Muscle of leg (tissue), 11 donors: ENCODE data around the gene AKAP13. TPM values are rescaled to one million over a fixed set of nuclear protein-coding genes. Genes with fewer than 3 reads are reported as not detected.

Experiments used
- DNase-seq: peaks from one replicate; pipeline ENCODE4 v3.0.0; 2013
- H3K27ac ChIP-seq: one replicate; pipeline ENCODE4 v1.5.1; 2013; ENCODE audit warnings: mild to moderate bottlenecking, low read length, control low read depth
- H3K27me3 ChIP-seq: one replicate; pipeline ENCODE4 v1.6.1; 2013; ENCODE audit warnings: low read length; ENCODE audit not compliant: control insufficient read depth, insufficient read depth
- H3K36me3 ChIP-seq: one replicate; pipeline ENCODE4 v1.6.1; 2013; ENCODE audit warnings: low read length; ENCODE audit not compliant: control insufficient read depth, insufficient read depth
- H3K4me1 ChIP-seq: one replicate; pipeline ENCODE4 v1.6.1; 2013; ENCODE audit warnings: low read length; ENCODE audit not compliant: control insufficient read depth, insufficient read depth
- H3K4me3 ChIP-seq: one replicate; pipeline ENCODE4 v1.5.1; 2013; ENCODE audit warnings: low read length, control low read depth
- H3K9me3 ChIP-seq: replicated peaks from 2 replicates; pipeline ENCODE4 v1.6.1; 2013; ENCODE audit warnings: low read depth, low read length; ENCODE audit not compliant: control insufficient read depth
- WGBS: methylation state at CpG from one replicate; pipeline ENCODE4 v1.1.5; 2013; ENCODE audit warnings: missing lambda C conversion rate; ENCODE audit not compliant: insufficient coverage; 5-methylcytosine and 5-hydroxymethylcytosine counted together
- polyA plus RNA-seq, 8 donors: library from polyadenylated mRNA; unstranded; fragments of 120-200 nt; gene quantifications; one replicate each; pipeline versions ENCODE4 v1.2.1 to v1.2.3, GENCODE V29; 2013; ENCODE audit warnings: inconsistent platforms in 1 of 8, low replicate concordance in 1 of 8; ENCODE audit not compliant: insufficient read length in 8 of 8, insufficient read depth in 1 of 8
- total RNA-seq: library from RNA; stranded (reverse); fragments of 120-200 nt; gene quantifications from one replicate; pipeline ENCODE4 v1.2.4, GENCODE V29; 2013

The AKAP13 gene
- total and polyA plus RNA-seq, 9 donors, result 65.2 to 90.9 (median 80.1) TPM

DNA sequence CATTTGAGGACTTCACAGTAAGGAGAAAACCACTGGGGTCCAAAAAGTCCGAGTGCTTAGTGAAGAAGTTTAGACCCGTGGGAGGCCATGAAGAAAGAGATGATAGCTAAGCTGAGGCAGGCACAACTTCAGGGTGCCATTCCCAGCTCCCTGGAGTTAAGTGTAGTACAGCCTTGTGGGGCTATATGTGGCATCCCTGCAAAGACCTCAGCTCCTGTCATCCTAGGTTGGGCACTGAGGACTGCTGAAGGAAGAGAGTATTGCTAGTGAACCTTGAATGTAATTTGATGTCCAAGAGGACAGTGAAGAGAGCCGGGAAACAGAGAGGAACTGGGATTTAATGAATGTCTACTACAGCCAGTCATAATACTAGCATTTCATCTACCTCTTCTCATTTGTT lies 162.1 kb downstream of the AKAP13 start:
- 77% methylated on average over 2 of the region's 3 CpGs for WGBS
- DNase-seq, result no peak
- H3K4me3 ChIP-seq, result no peak overlapping the region
- H3K9me3 ChIP-seq, result no peaks in the 10 kb centered on the region
- peaks cover 2% of the 10 kb centered on the region for H3K4me1 ChIP-seq
- H3K27ac ChIP-seq, result no peak overlapping the region
- H3K27me3 ChIP-seq, result no peaks in the 10 kb centered on the region
- peaks cover 7% of the 10 kb centered on the region for H3K36me3 ChIP-seq

DNA sequence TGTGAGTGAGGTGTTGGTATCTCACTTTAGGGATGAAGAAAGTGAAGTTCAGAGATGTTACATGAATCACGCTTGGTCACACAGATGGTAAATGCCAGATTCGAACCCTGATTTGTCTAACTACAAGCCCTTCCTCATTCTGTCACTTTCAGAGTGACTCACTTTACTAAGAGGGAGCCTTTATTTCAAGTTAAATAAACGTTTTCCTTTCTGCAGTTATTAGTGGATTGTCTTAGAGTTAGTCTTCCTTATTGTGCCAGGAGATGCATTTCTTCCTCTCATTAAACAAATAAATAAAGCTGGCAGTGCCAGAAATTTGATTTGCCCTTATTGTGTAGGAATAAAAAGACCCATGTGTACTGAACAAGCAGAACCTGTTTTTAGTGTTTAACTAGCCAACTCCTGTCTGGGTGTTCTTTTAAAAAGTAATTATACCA lies 162.5 kb downstream of the AKAP13 start:
- H3K4me1 ChIP-seq, result peaks cover 2% of the 10 kb centered on the region
- WGBS, result no CpG with 5 or more reads among the region's 3 CpGs
- H3K36me3 ChIP-seq, result peaks cover 7% of the 10 kb centered on the region
- no peaks in the 10 kb centered on the region for H3K9me3 ChIP-seq
- no peaks in the 10 kb centered on the region for H3K27me3 ChIP-seq
- H3K27ac ChIP-seq, result no peak overlapping the region
- DNase-seq, result no peak
- H3K4me3 ChIP-seq, result no peak overlapping the region

DNA sequence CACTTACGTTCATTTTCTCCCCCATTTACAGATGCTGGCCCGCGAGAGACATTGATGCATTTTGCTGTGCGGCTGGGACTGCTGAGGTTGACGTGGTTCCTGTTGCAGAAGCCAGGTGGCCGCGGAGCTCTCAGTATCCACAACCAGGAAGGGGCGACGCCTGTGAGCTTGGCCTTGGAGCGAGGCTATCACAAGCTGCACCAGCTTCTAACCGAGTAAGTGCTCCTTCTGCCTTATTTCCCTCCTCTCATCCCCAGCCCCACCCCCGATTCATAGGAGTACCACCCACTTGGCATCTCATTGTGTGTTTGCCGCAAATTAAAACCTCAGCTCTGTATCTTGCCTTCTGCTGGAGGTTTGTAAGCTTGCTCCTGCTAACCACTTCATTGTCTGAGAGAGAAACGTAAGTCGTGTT lies 163.3 kb downstream of the AKAP13 start:
- Histone ChIP-seq H3K27ac (peak overlapping the region; percentile 69), H3K4me1 (peaks cover 2% of the 10 kb centered on the region), H3K9me3 (no peaks in the 10 kb centered on the region), H3K36me3 (peaks cover 7% of the 10 kb centered on the region), H3K27me3 (no peaks in the 10 kb centered on the region), H3K4me3 (no peak overlapping the region)
- WGBS, result 40% methylated on average over 7 of the region's 15 CpGs
- peak; percentile 59 for DNase-seq

DNA sequence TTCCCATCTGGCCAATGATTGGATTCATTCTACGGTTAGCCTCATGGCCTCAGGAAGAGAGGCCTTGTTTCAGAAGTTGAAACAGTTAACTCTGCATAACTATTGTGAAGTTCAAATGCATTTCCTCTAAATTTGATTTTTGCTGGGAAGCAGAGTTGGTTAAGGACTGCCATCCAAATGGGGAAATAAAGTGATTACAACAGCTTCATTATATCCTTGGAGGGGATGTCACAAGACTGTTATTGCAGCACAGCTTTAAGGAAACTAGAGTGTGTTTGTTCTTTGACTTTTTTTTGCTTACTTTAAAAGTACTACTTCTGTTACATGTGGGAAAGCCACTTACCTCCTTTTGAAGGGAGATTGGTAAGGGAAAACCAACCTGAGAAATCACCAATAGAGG lies 164.8 kb downstream of the AKAP13 start:
- H3K27ac ChIP-seq, result peak overlapping the region; percentile 71
- peak; percentile 79 for DNase-seq
- no peaks in the 10 kb centered on the region for H3K27me3 ChIP-seq
- no CpG with 5 or more reads among the region's 1 CpG for WGBS
- no peak overlapping the region for H3K4me3 ChIP-seq
- no peaks in the 10 kb centered on the region for H3K9me3 ChIP-seq
- H3K4me1 ChIP-seq, result peaks cover 2% of the 10 kb centered on the region
- peaks cover 7% of the 10 kb centered on the region for H3K36me3 ChIP-seq

DNA sequence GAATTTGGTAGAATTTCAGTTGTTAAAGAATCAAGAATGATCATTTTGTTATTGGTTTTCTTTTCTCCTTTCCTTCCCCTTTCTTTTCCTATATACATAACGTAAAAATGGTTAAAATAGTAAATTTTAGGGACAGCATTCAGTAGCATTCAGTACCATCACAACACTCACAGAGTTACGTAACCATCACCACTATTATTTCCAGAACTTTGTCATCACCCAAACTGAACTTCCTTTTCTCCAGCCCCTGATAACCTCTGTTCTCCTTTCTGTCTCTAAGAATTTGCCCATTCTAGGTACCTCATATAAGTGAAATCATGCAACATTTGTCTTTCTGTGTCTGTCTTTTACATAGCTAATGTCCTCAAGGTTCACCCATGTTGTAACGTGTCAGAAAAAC lies 165.3 kb downstream of the AKAP13 start:
- H3K4me1 ChIP-seq, result peaks cover 2% of the 10 kb centered on the region
- H3K4me3 ChIP-seq, result no peak overlapping the region
- WGBS, result no CpG with 5 or more reads among the region's 3 CpGs
- peak overlapping the region; percentile 71 for H3K27ac ChIP-seq
- DNase-seq, result peak; percentile 57
- peaks cover 7% of the 10 kb centered on the region for H3K36me3 ChIP-seq
- H3K27me3 ChIP-seq, result no peaks in the 10 kb centered on the region
- no peaks in the 10 kb centered on the region for H3K9me3 ChIP-seq

DNA sequence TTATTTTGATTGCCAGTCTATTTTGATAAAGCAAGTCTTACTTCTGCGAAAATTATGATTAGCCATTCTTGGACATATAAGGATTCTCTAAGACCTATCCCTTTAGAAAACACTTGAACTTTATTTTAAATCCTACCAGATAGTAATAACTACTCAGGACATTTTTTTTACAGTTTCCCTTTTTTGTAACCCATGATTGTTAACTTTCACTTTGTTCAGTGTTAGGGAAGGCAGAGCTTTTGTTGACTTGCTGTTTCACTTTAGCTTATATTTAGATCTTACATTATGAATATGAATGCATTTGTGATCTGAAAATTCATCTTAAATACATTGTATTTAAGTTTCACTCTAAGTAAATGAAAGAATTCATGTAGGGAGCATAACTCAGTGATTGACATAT lies 167.0 kb downstream of the AKAP13 start:
- WGBS, result no CpG with 5 or more reads among the region's 1 CpG
- peaks cover 7% of the 10 kb centered on the region for H3K36me3 ChIP-seq
- H3K4me1 ChIP-seq, result peaks cover 2% of the 10 kb centered on the region
- no peak for DNase-seq
- H3K27me3 ChIP-seq, result no peaks in the 10 kb centered on the region
- no peaks in the 10 kb centered on the region for H3K9me3 ChIP-seq
- no peak overlapping the region for H3K4me3 ChIP-seq
- no peak overlapping the region for H3K27ac ChIP-seq

DNA sequence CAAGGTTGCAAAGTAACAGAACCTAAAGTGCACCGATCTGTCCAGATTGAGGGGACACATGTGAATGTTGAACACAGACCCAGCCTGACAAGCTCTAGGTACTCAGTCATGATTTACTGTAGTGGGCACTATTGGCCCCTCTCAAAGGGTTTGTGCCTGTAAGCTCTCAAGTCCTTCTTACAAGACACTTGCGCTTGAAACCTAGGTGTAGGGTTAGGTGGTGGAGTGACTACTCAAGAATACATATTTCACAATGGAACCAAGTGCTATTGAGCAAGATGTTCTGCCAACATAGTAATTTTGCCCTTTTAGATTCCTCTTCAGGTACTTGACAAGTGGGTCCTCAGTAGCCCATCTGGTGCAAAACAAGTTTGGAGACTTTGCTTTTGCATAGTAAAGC lies 169.9 kb downstream of the AKAP13 start:
- Histone ChIP-seq H3K27ac (no peak overlapping the region), H3K4me3 (no peak overlapping the region), H3K27me3 (no peaks in the 10 kb centered on the region), H3K4me1 (no peaks in the 10 kb centered on the region), H3K36me3 (peaks cover 3% of the 10 kb centered on the region), H3K9me3 (no peaks in the 10 kb centered on the region)
- no peak for DNase-seq
- WGBS, result 100% methylated on average over 1 of the region's 2 CpGs

DNA sequence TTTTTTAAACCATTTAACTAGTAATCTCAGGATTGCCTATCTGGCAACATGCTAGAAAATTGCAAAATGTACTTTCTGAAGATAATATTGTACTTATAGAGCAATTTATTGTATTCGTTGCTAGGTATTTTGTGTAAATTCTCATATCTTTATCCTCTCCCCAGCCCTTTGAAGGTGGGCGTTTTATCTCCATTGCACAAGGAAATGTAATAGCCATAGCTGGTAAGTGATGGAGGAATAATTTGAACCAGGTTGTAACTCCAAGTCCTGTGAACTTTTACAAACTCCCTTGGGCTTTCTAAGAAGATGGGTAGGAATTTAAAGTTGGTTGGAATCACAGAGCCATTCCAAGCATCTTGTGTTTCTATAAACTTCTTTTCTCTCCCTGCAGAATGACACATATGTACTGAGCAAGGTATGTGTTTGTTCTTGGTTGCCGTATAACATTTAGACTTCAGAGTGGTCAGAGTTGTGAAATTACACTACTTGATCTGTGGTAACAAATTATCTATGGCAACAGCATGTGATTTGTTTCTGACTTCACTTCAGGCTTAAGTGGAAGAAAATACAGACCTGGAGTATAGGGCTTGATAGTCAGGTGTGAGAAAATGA lies 170.9 kb downstream of the AKAP13 start:
- no peaks in the 10 kb centered on the region for H3K4me1 ChIP-seq
- no CpG with 5 or more reads among the region's 3 CpGs for WGBS
- no peak overlapping the region for H3K27ac ChIP-seq

DNA sequence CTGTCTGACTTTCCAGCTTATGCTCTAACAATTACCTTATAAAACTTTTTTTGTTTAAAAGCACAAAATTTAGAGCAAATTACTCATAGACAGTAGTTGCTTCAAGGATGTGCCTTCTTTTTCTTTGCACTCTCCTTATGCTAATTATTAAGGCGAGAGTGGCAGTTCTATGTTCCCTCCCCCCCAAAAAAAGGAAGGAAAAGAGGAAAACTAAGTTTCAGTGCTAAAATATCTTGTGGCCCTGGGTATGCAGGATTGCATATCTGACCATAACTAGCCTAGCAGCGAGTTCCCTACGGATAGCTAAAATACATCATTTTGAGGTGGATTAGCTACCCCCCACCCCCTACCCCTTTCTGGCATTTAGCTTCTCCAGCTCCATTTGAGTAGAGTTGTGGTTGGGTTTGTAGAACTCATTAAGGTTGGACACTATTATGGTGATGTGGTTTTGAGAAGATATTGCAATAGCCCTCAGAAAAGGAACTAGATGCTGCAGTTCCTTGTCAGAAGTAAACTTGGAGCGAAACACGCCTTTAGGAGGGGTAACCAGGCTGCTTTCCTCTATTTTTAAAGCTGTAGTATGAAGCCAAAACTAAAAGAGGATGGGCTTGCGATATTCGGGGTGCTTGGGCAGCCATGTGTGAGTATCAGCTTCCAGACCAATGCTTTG lies 174.6 kb downstream of the AKAP13 start:
- no peaks in the 10 kb centered on the region for H3K4me1 ChIP-seq
- WGBS, result 85% methylated on average over 2 of the region's 7 CpGs

More for the DNA sequence above, 170.9 kb downstream of the AKAP13 start:
- H3K36me3 ChIP-seq, result peaks cover 3% of the 10 kb centered on the region
- no peak overlapping the region for H3K4me3 ChIP-seq
- no peak for DNase-seq
- H3K27me3 ChIP-seq, result no peaks in the 10 kb centered on the region
- H3K9me3 ChIP-seq, result no peaks in the 10 kb centered on the region

DNA sequence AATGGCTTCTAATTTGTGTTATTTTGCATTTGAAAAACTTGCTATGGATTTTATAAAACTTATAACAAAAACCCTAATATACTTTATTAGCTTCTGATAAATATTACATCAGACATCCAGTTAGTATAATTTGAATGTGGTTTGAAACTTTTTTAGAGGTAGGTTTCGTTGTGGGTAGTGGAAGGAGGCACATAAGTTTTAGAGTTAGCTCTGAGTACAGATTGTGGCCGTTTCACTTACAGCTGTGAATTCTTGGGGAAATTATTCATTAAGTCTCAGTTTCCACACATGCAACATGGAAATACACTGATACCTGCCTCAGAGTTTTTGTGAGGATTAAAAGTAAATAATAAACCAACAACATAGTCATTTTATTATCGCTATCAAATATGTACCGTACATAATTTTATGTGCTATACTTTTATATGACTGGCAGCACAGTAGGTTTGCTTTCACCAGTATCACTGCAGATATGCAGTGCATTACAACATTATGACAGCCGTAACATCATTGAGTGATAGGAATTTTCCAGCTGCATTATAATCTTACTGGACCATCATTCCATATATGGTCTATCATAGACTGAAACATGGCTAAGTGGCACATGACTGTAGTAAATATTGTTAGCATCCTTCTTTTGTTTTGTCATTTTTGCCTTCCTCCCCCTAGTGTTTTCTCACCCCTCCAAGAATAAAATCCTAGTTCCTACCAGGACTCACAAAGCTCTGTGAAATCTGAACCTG lies 175.6 kb downstream of the AKAP13 start:
- Histone ChIP-seq H3K4me1 (no peaks in the 10 kb centered on the region), H3K36me3 (peaks cover 6% of the 10 kb centered on the region), H3K27me3 (no peaks in the 10 kb centered on the region), H3K4me3 (no peak overlapping the region), H3K9me3 (no peaks in the 10 kb centered on the region), H3K27ac (no peak overlapping the region)
- no CpG with 5 or more reads among the region's 5 CpGs for WGBS
- DNase-seq, result no peak

More for the DNA sequence above, 174.6 kb downstream of the AKAP13 start:
- no peaks in the 10 kb centered on the region for H3K27me3 ChIP-seq
- H3K4me3 ChIP-seq, result no peak overlapping the region
- no peak overlapping the region for H3K27ac ChIP-seq
- peak; percentile 44 for DNase-seq
- H3K9me3 ChIP-seq, result no peaks in the 10 kb centered on the region
- peaks cover 6% of the 10 kb centered on the region for H3K36me3 ChIP-seq
